ENCODE data around the gene LRCH4. TPM values are rescaled to one million over a fixed set of nuclear protein-coding genes. Genes with fewer than 3 reads are reported as not detected.
A peak's percentile ranks its signal among the peaks of the same experiment; 100 is the strongest.

LRCH4 gene
- total and polyA plus RNA-seq, 2 of the 13 experiments (the other 11 are each of a cell fraction or from before 2014, with no cell fraction given): 7.0 to 9.3 TPM

DNA sequence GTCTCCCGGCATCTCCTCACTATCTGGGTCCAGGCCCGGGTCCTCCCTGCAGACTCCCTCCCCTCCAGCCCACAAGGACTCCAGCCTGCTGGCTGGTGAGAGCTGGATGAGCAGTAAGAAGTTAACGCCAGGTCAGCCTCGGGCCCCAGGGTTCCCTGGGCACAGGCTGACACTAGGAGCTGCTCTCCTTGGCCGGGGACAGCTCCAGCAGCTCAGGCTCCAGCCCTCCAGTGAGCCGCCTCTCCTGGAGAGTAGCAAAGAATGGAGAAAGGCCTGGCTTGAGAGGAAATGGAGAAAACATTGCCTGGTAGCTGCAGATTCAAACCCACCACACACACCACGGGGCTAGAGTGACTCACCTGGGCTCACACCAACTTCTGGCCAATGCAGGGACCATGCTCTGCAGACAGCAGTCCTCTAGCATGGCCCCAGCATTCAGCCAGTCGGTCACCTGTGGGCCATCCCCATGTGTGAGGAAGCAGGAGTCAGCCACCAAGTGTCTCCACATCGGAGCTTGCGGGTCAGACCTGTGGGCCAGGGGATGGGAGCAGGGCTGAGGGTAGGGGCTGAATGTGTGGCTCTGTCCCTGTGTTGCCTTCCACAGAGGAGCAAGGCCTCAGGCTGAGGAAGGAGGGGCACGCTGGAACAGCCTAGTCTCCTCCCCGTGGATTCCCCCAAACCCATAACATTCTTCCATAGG is 18.7 kb downstream of the LRCH4 start (continued):
- TF ChIP-seq DZIP1 (CRISPR knock-in tag; IDR thresholded peaks at IDR 0.05) (0 out of 2 replicates have a peak, but pooled peaks have one; percentile 22), ETV6 (CRISPR knock-in tag; conservative IDR thresholded peaks at IDR 0.05) (0 out of 2 replicates have a peak, but pooled peaks have one; percentile 14), ZZZ3 (CRISPR knock-in tag; IDR thresholded peaks at IDR 0.05; ENCODE audit: borderline replicate concordance) (peak; percentile 32; the same call in 1 of the 2 replicates), MNT (IDR thresholded peaks at IDR 0.05) (no peak), SYNCRIP (IDR thresholded peaks at IDR 0.05; ENCODE audit: insufficient read depth, low read depth, low read length) (no peak), SP2 (CRISPR knock-in tag; IDR thresholded peaks at IDR 0.05) (0 out of 2 replicates have a peak, but pooled peaks have one; percentile 46), ZC3H4 (CRISPR knock-in tag; IDR thresholded peaks at IDR 0.05; ENCODE audit: borderline replicate concordance) (peak; percentile 76; the same call in 1 of the 2 replicates), ZNF138 (CRISPR knock-in tag; IDR thresholded peaks at IDR 0.05; ENCODE audit: low read depth) (0 out of 2 replicates have a peak, but pooled peaks have one; percentile 26), KDM3A (CRISPR knock-in tag; IDR thresholded peaks at IDR 0.05; ENCODE audit: low read depth) (0 out of 2 replicates have a peak, but pooled peaks have one; percentile 23), GABPB1 (CRISPR knock-in tag; IDR thresholded peaks at IDR 0.05) (peak; percentile 5; the same call in 1 of the 2 replicates), ZNF572 (CRISPR knock-in tag; IDR thresholded peaks at IDR 0.05) (peak; percentile 91), NFE2L1 (CRISPR knock-in tag; IDR thresholded peaks at IDR 0.05; ENCODE audit: borderline replicate concordance) (no peak), ZNF263 (CRISPR knock-in tag; IDR thresholded peaks at IDR 0.05) (no peak), PHF20 (CRISPR knock-in tag; IDR thresholded peaks at IDR 0.05) (no peak), TEAD2 (CRISPR knock-in tag; IDR thresholded peaks at IDR 0.05) (no peak), SRY (CRISPR knock-in tag; IDR thresholded peaks at IDR 0.05) (no peak), THAP7 (CRISPR knock-in tag; IDR thresholded peaks at IDR 0.05) (no peak), RBFOX2 (IDR thresholded peaks at IDR 0.05; ENCODE audit: low read depth, low read length) (no peak), ZNF432 (CRISPR knock-in tag; IDR thresholded peaks at IDR 0.05; ENCODE audit: borderline replicate concordance) (no peak), ZNF354B (CRISPR knock-in tag; IDR thresholded peaks at IDR 0.05) (no peak), MEIS2 (CRISPR knock-in tag; IDR thresholded peaks at IDR 0.05) (no peak), ZNF749 (CRISPR knock-in tag; IDR thresholded peaks at IDR 0.05; ENCODE audit: borderline replicate concordance) (no peak), JUN (CRISPR knock-in tag; IDR thresholded peaks at IDR 0.05) (no peak; the same call in 1 of the 2 replicates)
- TF ChIP-seq, protein P1, sequence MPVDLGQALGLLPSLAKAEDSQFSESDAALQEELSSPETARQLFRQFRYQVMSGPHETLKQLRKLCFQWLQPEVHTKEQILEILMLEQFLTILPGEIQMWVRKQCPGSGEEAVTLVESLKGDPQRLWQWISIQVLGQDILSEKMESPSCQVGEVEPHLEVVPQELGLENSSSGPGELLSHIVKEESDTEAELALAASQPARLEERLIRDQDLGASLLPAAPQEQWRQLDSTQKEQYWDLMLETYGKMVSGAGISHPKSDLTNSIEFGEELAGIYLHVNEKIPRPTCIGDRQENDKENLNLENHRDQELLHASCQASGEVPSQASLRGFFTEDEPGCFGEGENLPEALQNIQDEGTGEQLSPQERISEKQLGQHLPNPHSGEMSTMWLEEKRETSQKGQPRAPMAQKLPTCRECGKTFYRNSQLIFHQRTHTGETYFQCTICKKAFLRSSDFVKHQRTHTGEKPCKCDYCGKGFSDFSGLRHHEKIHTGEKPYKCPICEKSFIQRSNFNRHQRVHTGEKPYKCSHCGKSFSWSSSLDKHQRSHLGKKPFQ (CRISPR knock-in tag; IDR thresholded peaks at IDR 0.05; ENCODE audit: insufficient replicate concordance): peak; percentile 13

Measured in HepG2 (cell line).